IMR-90 (cell line): ENCODE data around the gene DGKG.

Experiments used
- CEBPB ChIP-seq: IDR thresholded peaks from 2 replicates; pipeline ENCODE4 v1.6.1; 2012; ENCODE audit warnings: low read depth, low read length, improper control_type of control experiment
- CHD1 ChIP-seq: IDR thresholded peaks from 2 replicates; pipeline ENCODE4 v1.6.1; 2012; ENCODE audit warnings: low read depth, low read length, improper control_type of control experiment
- CTCF ChIP-seq: conservative IDR thresholded peaks from 2 replicates; pipeline ENCODE4 v1.5.1; 2012; ENCODE audit warnings: mild to moderate bottlenecking, low read depth, low read length, improper control_type of control experiment
- FOS ChIP-seq: fragments of 150-350 bp; IDR thresholded peaks from 2 replicates; pipeline ENCODE4 v1.6.1; 2016; ENCODE audit warnings: low read depth, low read length
- MAZ ChIP-seq: IDR thresholded peaks from 2 replicates; pipeline ENCODE4 v1.6.1; 2012; ENCODE audit warnings: low read depth, mild to moderate bottlenecking, low read length, improper control_type of control experiment, moderate library complexity, borderline replicate concordance
- MXI1 ChIP-seq: IDR thresholded peaks from 2 replicates; pipeline ENCODE4 v1.6.1; 2012; ENCODE audit warnings: low read depth, mild to moderate bottlenecking, low read length, moderate library complexity, borderline replicate concordance
- POLR2A ChIP-seq: IDR thresholded peaks from 2 replicates; pipeline ENCODE4 v1.6.1; 2012; ENCODE audit warnings: mild to moderate bottlenecking, low read depth, low read length
- RAD21 ChIP-seq: IDR thresholded peaks from 2 replicates; pipeline ENCODE4 v1.6.1; 2012; ENCODE audit warnings: low read length, improper control_type of control experiment
- RFX5 ChIP-seq: IDR thresholded peaks from 2 replicates; pipeline ENCODE4 v1.8.0; 2012; ENCODE audit warnings: low read depth, mild to moderate bottlenecking, low read length, moderate library complexity
- USF2 ChIP-seq: fragments of 150-350 bp; IDR thresholded peaks from 2 replicates; pipeline ENCODE4 v1.6.1; 2017; ENCODE audit warnings: mild to moderate bottlenecking, antibody characterized with exemption, low read length, low read depth

- TF ChIP-seq CTCF (no peak), USF2 (no peak), POLR2A (no peak), RAD21 (no peak), FOS (no peak), RFX5 (no peak), MAZ (no peak), CEBPB (peak; percentile 66), CHD1 (no peak), MXI1 (no peak)
Measured at GRCh38 chr3:186160691-186161243, 201.3 kb downstream of the DGKG start.
